SK-N-SH (cell line): ENCODE data around the gene ATXN7.

ENCODE experiments used
- CHD2 ChIP-seq: fragments of 150-350 bp; IDR thresholded peaks from 2 replicates; pipeline ENCODE4 v1.6.1; 2018; ENCODE audit warnings: low read length; ENCODE audit not compliant: partially characterized antibody
- ELF1 ChIP-seq: IDR thresholded peaks from 2 replicates; pipeline ENCODE4 v1.4.0; 2012
- EP300 ChIP-seq, 2 experiments: IDR thresholded peaks; 2 replicates each; pipeline versions ENCODE4 v1.4.0 to v1.6.1; 2012; ENCODE audit warnings: borderline replicate concordance in 1 of 2, low read depth in 1 of 2, low read length in 1 of 2
- EZH2phosphoT487 ChIP-seq: fragments of 200-600 bp; sonication (generic); IDR thresholded peaks from 2 replicates; pipeline ENCODE4 v1.6.1; 2017; ENCODE audit warnings: low read depth, mixed run types, mild to moderate bottlenecking, antibody characterized with exemption, moderate library complexity, borderline replicate concordance
- FOXJ3 ChIP-seq: sonication (generic); formaldehyde crosslinking; IDR thresholded peaks from 2 replicates; pipeline ENCODE4 v1.5.1; 2020; ENCODE audit warnings: mild to moderate bottlenecking, missing genetic modification reagents
- MXI1 ChIP-seq: IDR thresholded peaks from 2 replicates; pipeline ENCODE4 v1.6.1; 2012; ENCODE audit warnings: mild to moderate bottlenecking, low read depth, low read length, improper control_type of control experiment
- NRF1 ChIP-seq: IDR thresholded peaks from 2 replicates; pipeline ENCODE4 v1.6.1; 2012; ENCODE audit warnings: low read depth, mild to moderate bottlenecking, low read length
- POLR2AphosphoS5 ChIP-seq: IDR thresholded peaks from 2 replicates; pipeline ENCODE4 v1.6.1; 2012; ENCODE audit warnings: low read depth, low read length
- RAD21 ChIP-seq: IDR thresholded peaks from 2 replicates; pipeline ENCODE4 v1.6.1; 2012; ENCODE audit warnings: mild to moderate bottlenecking, low read length
- RFX5 ChIP-seq: IDR thresholded peaks from 2 replicates; pipeline ENCODE4 v1.6.1; 2012; ENCODE audit warnings: mild to moderate bottlenecking, improper control_type of control experiment, low read length
- SMC3 ChIP-seq: IDR thresholded peaks from 2 replicates; pipeline ENCODE4 v1.6.1; 2012; ENCODE audit warnings: low read depth, low read length, improper control_type of control experiment
- TF ChIP-seq, protein P1 (sequence below): IDR thresholded peaks from 2 replicates; pipeline ENCODE4 v1.6.1; 2012; ENCODE audit warnings: mild to moderate bottlenecking, low read depth, low read length, moderate library complexity
- TF ChIP-seq, protein P2 (sequence below): fragments of 200-600 bp; sonication (generic); IDR thresholded peaks from 2 replicates; pipeline ENCODE4 v1.6.1; 2017; ENCODE audit warnings: antibody characterized with exemption, mild to moderate bottlenecking, moderate library complexity

DNA sequence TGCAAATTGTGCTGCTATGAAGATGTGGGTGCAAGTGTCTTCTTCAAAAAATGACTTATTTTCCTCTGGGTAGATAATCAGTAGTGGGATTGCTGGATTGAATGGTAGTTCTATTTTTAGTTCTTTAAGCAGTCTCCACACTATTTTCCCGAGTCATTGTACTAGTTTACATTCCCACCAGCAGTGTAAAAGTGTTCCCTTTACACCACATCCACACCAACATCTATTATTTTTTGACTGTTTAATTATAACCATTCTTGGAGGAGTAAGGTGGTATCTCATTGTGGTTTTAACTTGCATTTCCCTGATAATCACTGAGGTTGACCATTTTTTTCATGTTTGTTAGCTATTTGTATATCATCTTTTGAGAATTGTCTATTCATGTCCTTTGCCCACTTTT lies 179.3 kb downstream of the ATXN7 start:
- TF ChIP-seq, protein P1, sequence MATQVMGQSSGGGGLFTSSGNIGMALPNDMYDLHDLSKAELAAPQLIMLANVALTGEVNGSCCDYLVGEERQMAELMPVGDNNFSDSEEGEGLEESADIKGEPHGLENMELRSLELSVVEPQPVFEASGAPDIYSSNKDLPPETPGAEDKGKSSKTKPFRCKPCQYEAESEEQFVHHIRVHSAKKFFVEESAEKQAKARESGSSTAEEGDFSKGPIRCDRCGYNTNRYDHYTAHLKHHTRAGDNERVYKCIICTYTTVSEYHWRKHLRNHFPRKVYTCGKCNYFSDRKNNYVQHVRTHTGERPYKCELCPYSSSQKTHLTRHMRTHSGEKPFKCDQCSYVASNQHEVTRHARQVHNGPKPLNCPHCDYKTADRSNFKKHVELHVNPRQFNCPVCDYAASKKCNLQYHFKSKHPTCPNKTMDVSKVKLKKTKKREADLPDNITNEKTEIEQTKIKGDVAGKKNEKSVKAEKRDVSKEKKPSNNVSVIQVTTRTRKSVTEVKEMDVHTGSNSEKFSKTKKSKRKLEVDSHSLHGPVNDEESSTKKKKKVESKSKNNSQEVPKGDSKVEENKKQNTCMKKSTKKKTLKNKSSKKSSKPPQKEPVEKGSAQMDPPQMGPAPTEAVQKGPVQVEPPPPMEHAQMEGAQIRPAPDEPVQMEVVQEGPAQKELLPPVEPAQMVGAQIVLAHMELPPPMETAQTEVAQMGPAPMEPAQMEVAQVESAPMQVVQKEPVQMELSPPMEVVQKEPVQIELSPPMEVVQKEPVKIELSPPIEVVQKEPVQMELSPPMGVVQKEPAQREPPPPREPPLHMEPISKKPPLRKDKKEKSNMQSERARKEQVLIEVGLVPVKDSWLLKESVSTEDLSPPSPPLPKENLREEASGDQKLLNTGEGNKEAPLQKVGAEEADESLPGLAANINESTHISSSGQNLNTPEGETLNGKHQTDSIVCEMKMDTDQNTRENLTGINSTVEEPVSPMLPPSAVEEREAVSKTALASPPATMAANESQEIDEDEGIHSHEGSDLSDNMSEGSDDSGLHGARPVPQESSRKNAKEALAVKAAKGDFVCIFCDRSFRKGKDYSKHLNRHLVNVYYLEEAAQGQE = no peak
- TF ChIP-seq EP300 (IDR thresholded peaks at IDR 0.05; ENCODE audit: borderline replicate concordance in 1 of 2, low read depth in 1 of 2, low read length in 1 of 2) = no peak
- no peak for TF ChIP-seq ELF1
- TF ChIP-seq RAD21 = no peak
- TF ChIP-seq SMC3 = no peak
- TF ChIP-seq FOXJ3 (CRISPR knock-in tag) = no peak
- no peak for TF ChIP-seq NRF1
- no peak for TF ChIP-seq RFX5
- TF ChIP-seq POLR2AphosphoS5 = no peak
- TF ChIP-seq, protein P2, sequence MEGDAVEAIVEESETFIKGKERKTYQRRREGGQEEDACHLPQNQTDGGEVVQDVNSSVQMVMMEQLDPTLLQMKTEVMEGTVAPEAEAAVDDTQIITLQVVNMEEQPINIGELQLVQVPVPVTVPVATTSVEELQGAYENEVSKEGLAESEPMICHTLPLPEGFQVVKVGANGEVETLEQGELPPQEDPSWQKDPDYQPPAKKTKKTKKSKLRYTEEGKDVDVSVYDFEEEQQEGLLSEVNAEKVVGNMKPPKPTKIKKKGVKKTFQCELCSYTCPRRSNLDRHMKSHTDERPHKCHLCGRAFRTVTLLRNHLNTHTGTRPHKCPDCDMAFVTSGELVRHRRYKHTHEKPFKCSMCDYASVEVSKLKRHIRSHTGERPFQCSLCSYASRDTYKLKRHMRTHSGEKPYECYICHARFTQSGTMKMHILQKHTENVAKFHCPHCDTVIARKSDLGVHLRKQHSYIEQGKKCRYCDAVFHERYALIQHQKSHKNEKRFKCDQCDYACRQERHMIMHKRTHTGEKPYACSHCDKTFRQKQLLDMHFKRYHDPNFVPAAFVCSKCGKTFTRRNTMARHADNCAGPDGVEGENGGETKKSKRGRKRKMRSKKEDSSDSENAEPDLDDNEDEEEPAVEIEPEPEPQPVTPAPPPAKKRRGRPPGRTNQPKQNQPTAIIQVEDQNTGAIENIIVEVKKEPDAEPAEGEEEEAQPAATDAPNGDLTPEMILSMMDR = no peak
- no peak for TF ChIP-seq MXI1
- no peak for TF ChIP-seq EZH2phosphoT487
- TF ChIP-seq CHD2 = no peak
